HCT116 (cell line): Measurements from ENCODE around the gene FCHSD2. TPM values are rescaled to one million over a fixed set of nuclear protein-coding genes. Genes with fewer than 3 reads are reported as not detected.

Source experiments
- ATAC-seq: fragments of 200-7000 bp; cut with Tn5 transposase; 2 replicates; pipeline ENCODE4 v1.9.1; 2020; ENCODE audit warnings: mild to moderate bottlenecking, moderate library complexity
- BruUV-seq: library from RNA; stranded (reverse); fragments of 400-500 nt; replicated peaks from 2 replicates; lab custom pipeline; 2021; lab: Mats Ljungman, UMichigan
- CTCF ChIA-PET: fragments of 300-600 bp; sonication (Branson Sonifier 250); formaldehyde crosslinking; loops from one replicate; lab custom pipeline; 2021; ENCODE audit warnings: antibody characterized with exemption; lab: Charles Lee
- POLR2A ChIA-PET: fragments of 300-600, 350-600 bp; sonication (Branson Sonifier 250); formaldehyde crosslinking; loops from one replicate; lab custom pipeline; 2021; ENCODE audit warnings: antibody characterized with exemption; lab: Charles Lee
- RAD21 ChIA-PET, 2 experiments: fragments of 300-600 bp; sonication (Branson Sonifier 250); formaldehyde crosslinking; loops; one replicate each; lab custom pipeline; 2023; ENCODE audit warnings: low total read pairs in 2 of 2; ENCODE audit not compliant: uncharacterized antibody in 2 of 2, unreplicated experiment in 2 of 2, low non-redundant PET in 1 of 2; lab: Charles Lee
- DNase-seq: peaks from one replicate; pipeline ENCODE4 v3.0.0-alpha.2; 2010; ENCODE audit warnings: low read depth, low spot score
- H2AFZ ChIP-seq: fragments of 200-600 bp; shearing (Covaris generic), sonication (generic); 2 replicates; pipeline ENCODE4 v1.6.1; 2017; ENCODE audit warnings: low read depth, mixed run types, mixed read lengths, antibody characterized with exemption, low read length; ENCODE audit not compliant: poor library complexity, severe bottlenecking
- H3K27ac ChIP-seq: 2 replicates; pipeline ENCODE4 v1.5.1; 2012; ENCODE audit warnings: low read depth, low read length
- H3K27me3 ChIP-seq: fragments of 200-600 bp; sonication (generic); 2 replicates; pipeline ENCODE4 v1.6.1; 2016; ENCODE audit warnings: mixed run types, low read length, mixed read lengths; ENCODE audit not compliant: insufficient read depth
- H3K36me3 ChIP-seq, 2 experiments: fragments of 200-500 bp in 1 of 2; fragments of 200-600 bp in 1 of 2; sonication (Bioruptor generic) in 1 of 2; sonication (generic) in 1 of 2; 2 replicates each; pipeline versions ENCODE4 v1.5.1 to v1.6.1; 2014 to 2016; ENCODE audit warnings: low read length in 2 of 2, inconsistent platforms in 1 of 2, mixed read lengths in 1 of 2, mixed run types in 1 of 2; ENCODE audit not compliant: insufficient read depth in 2 of 2, control insufficient read depth in 1 of 2
- H3K4me1 ChIP-seq, 2 experiments: fragments of 200-600 bp in 1 of 2; sonication (generic) in 1 of 2; 2 replicates each; pipeline versions ENCODE4 v1.5.1 to v1.6.1; 2012 to 2017; ENCODE audit warnings: low read length in 2 of 2, inconsistent platforms in 1 of 2, mild to moderate bottlenecking in 1 of 2, mixed read lengths in 1 of 2, mixed run types in 1 of 2, moderate library complexity in 1 of 2; ENCODE audit not compliant: insufficient read depth in 2 of 2, control insufficient read depth in 1 of 2
- H3K4me2 ChIP-seq: fragments of 200-600 bp; sonication (generic); 2 replicates; pipeline ENCODE4 v1.6.1; 2017; ENCODE audit warnings: mixed run types, low read length, mixed read lengths
- H3K4me3 ChIP-seq, 2 experiments: fragments of 200-600 bp in 1 of 2; sonication (generic) in 1 of 2; replicated peaks in 1 of 2; 2 replicates each; pipeline ENCODE4 v1.5.1; 2011 to 2016; ENCODE audit warnings: low read length in 2 of 2, control low read depth in 1 of 2, low read depth in 1 of 2, mild to moderate bottlenecking in 1 of 2, mixed read lengths in 1 of 2, mixed run types in 1 of 2
- H3K79me2 ChIP-seq: fragments of 200-600 bp; sonication (generic); 2 replicates; pipeline ENCODE4 v1.6.1; 2017; ENCODE audit warnings: mild to moderate bottlenecking, mixed run types, low read length, moderate library complexity, mixed read lengths; ENCODE audit not compliant: insufficient read depth
- H3K9ac ChIP-seq: fragments of 200-600 bp; sonication (generic); 2 replicates; pipeline ENCODE4 v1.6.1; 2016; ENCODE audit warnings: low read length, mixed read lengths
- H3K9me2 ChIP-seq: fragments of 200-600 bp; sonication (generic), shearing (Covaris generic); 2 replicates; pipeline ENCODE4 v1.6.1; 2017; ENCODE audit warnings: mixed run types, mild to moderate bottlenecking, moderate library complexity; ENCODE audit not compliant: insufficient read depth
- H3K9me3 ChIP-seq, 2 experiments: fragments of 200-500 bp in 1 of 2; fragments of 200-600 bp in 1 of 2; sonication (Bioruptor generic) in 1 of 2; sonication (generic) in 1 of 2; 2 replicates each; pipeline ENCODE4 v1.6.1; 2014 to 2017; ENCODE audit warnings: low read length in 2 of 2, mixed read lengths in 2 of 2, inconsistent platforms in 1 of 2, low read depth in 1 of 2, mild to moderate bottlenecking in 1 of 2, mixed run types in 1 of 2, moderate library complexity in 1 of 2; ENCODE audit not compliant: control insufficient read depth in 1 of 2, insufficient read depth in 1 of 2
- H4K20me1 ChIP-seq: fragments of 200-600 bp; sonication (generic), shearing (Covaris generic); 2 replicates; pipeline ENCODE4 v1.6.1; 2017; ENCODE audit warnings: mixed run types, mild to moderate bottlenecking, moderate library complexity; ENCODE audit not compliant: insufficient read depth
- CBX3 ChIP-seq: IDR thresholded peaks from 2 replicates; pipeline ENCODE4 v1.6.1; 2012; ENCODE audit warnings: low read depth
- CEBPB ChIP-seq: IDR thresholded peaks from 2 replicates; pipeline ENCODE4 v1.6.1; 2012; ENCODE audit warnings: low read depth
- CTCF ChIP-seq, 3 experiments: fragments of 200-600 bp in 1 of 3; sonication (generic) in 1 of 3; IDR thresholded peaks in 2 of 3; conservative IDR thresholded peaks in 1 of 3; 2 replicates each; pipeline ENCODE4 v1.5.1; 2012 to 2017; ENCODE audit warnings: low read depth in 2 of 3, low read length in 2 of 3, antibody characterized with exemption in 1 of 3, borderline replicate concordance in 1 of 3, control low read depth in 1 of 3, mild to moderate bottlenecking in 1 of 3, mixed read lengths in 1 of 3, mixed run types in 1 of 3, moderate library complexity in 1 of 3; ENCODE audit not compliant: insufficient read depth in 1 of 3
- ELF1 ChIP-seq: IDR thresholded peaks from 2 replicates; pipeline ENCODE4 v1.6.1; 2012; ENCODE audit warnings: low read depth, borderline replicate concordance
- EZH2 ChIP-seq: fragments of 200-600 bp; sonication (generic); IDR thresholded peaks from 2 replicates; pipeline ENCODE4 v1.6.1; 2017; ENCODE audit warnings: antibody characterized with exemption, mixed run types
- EZH2phosphoT487 ChIP-seq: fragments of 200-600 bp; IDR thresholded peaks from 2 replicates; pipeline ENCODE4 v1.6.1; 2018; ENCODE audit warnings: antibody characterized with exemption, borderline replicate concordance
- FOSL1 ChIP-seq: IDR thresholded peaks from 2 replicates; pipeline ENCODE4 v1.6.1; 2012; ENCODE audit warnings: low read depth
- POLR2A ChIP-seq: IDR thresholded peaks from 2 replicates; pipeline ENCODE4 v1.7.0; 2011; ENCODE audit warnings: borderline replicate concordance; ENCODE audit not compliant: insufficient read depth, insufficient read length; ENCODE audit errors: extremely low read depth
- POLR2AphosphoS5 ChIP-seq: IDR thresholded peaks from 2 replicates; pipeline ENCODE4 v1.6.1; 2011; ENCODE audit warnings: mild to moderate bottlenecking, low read depth, low read length, moderate library complexity
- SP1 ChIP-seq: IDR thresholded peaks from 2 replicates; pipeline ENCODE4 v1.6.1; 2012; ENCODE audit warnings: low read depth
- SRF ChIP-seq: IDR thresholded peaks from 2 replicates; pipeline ENCODE4 v1.6.1; 2012; ENCODE audit warnings: low read depth
- intact Hi-C: fragments of 100-400 bp; cut with micrococcal nuclease; formaldehyde crosslinking; loops from 2 replicates; pipeline ENCODE4 v1.10.0; 2022
- total RNA-seq: library from RNA; stranded (reverse); gene quantifications from one replicate; pipeline ENCODE4 v1.2.1, GENCODE V29; 2021; ENCODE audit not compliant: unreplicated experiment
- TF ChIP-seq, protein P1 (sequence below): IDR thresholded peaks from 2 replicates; pipeline ENCODE4 v1.6.1; 2012
- TF ChIP-seq, protein P2 (sequence below): IDR thresholded peaks from 2 replicates; pipeline ENCODE4 v1.6.1; 2012; ENCODE audit warnings: low read depth

The FCHSD2 gene
- total RNA-seq, 1 experiment from 2014 or later: 15.0 TPM

GRCh38 chr11:73191151-73191550 is 49.0 kb upstream of the FCHSD2 start:
- DNase-seq (no peak), ATAC-seq (no peak)
- RAD21 ChIA-PET: no interaction called here
- H3K4me2 ChIP-seq: no peak overlapping the region
- TF ChIP-seq ELF1 (no peak), EZH2 (no peak), SP1 (no peak), CEBPB (no peak), POLR2AphosphoS5 (no peak), CTCF (IDR thresholded peaks at IDR 0.05 in 2 of 3, conservative IDR thresholded peaks at IDR 0.05 in 1 of 3; ENCODE audit: borderline replicate concordance in 1 of 3, insufficient read depth in 1 of 3, low read depth in 2 of 3, low read length in 2 of 3) (no peak), EZH2phosphoT487 (no peak), POLR2A (no peak), SRF (no peak), CBX3 (no peak), FOSL1 (no peak)
- TF ChIP-seq, protein P1, sequence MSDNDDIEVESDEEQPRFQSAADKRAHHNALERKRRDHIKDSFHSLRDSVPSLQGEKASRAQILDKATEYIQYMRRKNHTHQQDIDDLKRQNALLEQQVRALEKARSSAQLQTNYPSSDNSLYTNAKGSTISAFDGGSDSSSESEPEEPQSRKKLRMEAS: no peak
- TF ChIP-seq, protein P2, sequence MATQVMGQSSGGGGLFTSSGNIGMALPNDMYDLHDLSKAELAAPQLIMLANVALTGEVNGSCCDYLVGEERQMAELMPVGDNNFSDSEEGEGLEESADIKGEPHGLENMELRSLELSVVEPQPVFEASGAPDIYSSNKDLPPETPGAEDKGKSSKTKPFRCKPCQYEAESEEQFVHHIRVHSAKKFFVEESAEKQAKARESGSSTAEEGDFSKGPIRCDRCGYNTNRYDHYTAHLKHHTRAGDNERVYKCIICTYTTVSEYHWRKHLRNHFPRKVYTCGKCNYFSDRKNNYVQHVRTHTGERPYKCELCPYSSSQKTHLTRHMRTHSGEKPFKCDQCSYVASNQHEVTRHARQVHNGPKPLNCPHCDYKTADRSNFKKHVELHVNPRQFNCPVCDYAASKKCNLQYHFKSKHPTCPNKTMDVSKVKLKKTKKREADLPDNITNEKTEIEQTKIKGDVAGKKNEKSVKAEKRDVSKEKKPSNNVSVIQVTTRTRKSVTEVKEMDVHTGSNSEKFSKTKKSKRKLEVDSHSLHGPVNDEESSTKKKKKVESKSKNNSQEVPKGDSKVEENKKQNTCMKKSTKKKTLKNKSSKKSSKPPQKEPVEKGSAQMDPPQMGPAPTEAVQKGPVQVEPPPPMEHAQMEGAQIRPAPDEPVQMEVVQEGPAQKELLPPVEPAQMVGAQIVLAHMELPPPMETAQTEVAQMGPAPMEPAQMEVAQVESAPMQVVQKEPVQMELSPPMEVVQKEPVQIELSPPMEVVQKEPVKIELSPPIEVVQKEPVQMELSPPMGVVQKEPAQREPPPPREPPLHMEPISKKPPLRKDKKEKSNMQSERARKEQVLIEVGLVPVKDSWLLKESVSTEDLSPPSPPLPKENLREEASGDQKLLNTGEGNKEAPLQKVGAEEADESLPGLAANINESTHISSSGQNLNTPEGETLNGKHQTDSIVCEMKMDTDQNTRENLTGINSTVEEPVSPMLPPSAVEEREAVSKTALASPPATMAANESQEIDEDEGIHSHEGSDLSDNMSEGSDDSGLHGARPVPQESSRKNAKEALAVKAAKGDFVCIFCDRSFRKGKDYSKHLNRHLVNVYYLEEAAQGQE: no peak
- no peaks in the 10 kb centered on the region for H3K79me2 ChIP-seq
- H3K9me2 ChIP-seq: no peaks in the 10 kb centered on the region
- H3K4me1 ChIP-seq: peaks cover 25 to 62% of the 10 kb centered on the region in 2 experiments
- no TSS peak for BruUV-seq
- intact Hi-C loops: no loop called here
- POLR2A ChIA-PET: no interaction called here
- no peak overlapping the region for H3K9ac ChIP-seq
- CTCF ChIA-PET: interaction anchor here (1.3 kb wide), 1 partner anchor 46 kb away, joined by 3 read pairs; no protein-coding TSS in a partner anchor
- H3K36me3 ChIP-seq: no peaks in the 10 kb centered on the region
- no peak overlapping the region for H3K4me3 ChIP-seq
- no peaks in the 10 kb centered on the region for H4K20me1 ChIP-seq
- no peak overlapping the region for H2AFZ ChIP-seq
- no peak overlapping the region for H3K27ac ChIP-seq
- no peaks in the 10 kb centered on the region for H3K27me3 ChIP-seq
- no peaks in the 10 kb centered on the region for H3K9me3 ChIP-seq
